Amniotic epithelial cell (primary cell): ENCODE data around the gene MAN2B2.
"Not testable (repeated sequence)": the region's sequence is repeated elsewhere in the genome, so short reads cannot be mapped to it uniquely, and the experiment has no call there.

Experiments used
- DNase-seq: peaks from one replicate; pipeline ENCODE4 v3.0.0-alpha.2; 2010; ENCODE audit warnings: low read depth

MAN2B2 gene

DNA sequence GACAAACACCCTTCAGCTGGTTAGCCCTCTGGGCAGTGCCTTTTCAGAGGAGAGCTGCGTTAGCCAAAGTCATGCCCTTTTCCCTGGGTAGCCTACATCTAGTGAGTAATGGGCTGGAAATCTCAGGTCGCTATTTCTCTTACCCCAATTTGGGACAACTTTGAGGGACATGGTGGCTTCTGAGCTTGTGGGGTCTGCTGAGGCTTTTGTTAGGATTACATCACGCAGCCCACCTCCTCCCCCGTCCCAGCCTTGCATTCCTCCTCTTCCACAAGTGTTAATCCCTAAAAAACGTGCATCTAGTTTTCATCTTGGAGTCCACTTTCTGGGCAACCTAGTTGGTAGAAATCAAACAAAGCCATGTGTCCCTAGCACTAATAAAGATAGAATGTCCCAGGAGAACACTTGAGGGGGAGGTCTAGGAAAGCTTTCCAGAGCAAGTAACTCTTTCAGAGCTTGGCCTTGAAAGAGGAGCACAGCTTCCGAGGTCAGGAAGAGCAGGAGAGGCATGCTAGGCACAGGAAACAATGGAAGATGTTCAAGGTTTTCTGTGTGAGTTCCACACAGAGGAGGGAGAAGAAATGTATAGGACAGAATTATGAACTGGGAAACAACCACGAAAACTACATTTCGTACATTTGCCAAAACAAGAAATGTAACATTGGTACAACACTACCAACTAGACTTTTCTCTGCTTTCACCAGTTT, 68.3 kb downstream of the MAN2B2 start:
- no peak for DNase-seq

DNA sequence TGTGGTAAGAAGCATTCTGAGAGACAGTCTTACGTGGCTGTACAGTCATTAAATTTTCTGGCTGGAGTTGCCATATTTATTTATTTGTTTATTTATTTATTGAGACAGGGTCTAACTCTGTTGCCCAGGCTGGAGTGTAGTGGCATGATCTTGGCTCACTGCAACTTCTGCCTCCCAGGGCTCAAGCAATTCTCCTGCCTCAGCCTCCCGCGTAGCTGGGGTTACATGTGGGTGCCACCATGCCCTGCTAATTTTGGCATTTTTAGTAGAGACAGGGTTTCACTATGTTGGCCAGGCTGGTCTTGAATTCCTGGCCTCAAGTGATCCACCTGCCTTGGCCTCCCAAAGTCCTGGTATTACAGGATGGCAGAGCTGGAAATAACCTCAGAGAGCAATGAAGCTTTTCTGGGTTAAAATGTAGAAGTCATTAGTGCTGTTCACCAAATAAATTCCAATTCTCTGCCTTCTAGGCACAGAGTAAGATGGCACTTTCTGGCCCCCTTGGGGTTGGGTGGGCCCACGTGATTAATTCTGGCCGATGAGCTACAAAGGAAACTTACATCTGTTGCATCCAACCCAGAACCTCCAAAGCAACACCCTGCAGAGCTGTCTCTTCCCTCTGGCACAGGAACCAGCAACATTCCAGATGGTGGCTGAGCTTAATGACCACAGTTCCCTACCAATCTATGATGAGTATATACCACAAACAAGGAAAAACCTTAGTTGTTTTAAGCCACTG, 70.0 kb downstream of the MAN2B2 start:
- DNase-seq, result no peak

DNA sequence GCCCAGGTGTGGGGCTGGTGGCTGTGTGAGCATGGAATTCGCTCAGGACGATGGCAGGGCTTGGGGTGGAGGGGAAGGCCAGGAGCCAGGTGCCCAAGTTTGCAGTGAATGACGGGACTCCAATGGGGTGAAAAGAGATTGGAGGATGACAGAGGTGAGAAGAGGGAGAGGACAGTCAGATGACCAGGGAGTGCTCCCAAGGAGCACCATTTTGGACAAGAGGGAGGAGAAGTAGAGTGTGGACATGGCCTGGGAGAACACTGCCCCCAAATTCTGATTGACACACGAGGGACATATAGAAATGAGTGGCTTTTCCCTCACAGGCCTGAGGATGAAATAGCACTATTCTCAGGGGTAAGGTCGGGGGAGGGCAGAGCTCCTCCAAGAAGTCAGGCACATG, 72.2 kb downstream of the MAN2B2 start:
- DNase-seq, result no peak

DNA sequence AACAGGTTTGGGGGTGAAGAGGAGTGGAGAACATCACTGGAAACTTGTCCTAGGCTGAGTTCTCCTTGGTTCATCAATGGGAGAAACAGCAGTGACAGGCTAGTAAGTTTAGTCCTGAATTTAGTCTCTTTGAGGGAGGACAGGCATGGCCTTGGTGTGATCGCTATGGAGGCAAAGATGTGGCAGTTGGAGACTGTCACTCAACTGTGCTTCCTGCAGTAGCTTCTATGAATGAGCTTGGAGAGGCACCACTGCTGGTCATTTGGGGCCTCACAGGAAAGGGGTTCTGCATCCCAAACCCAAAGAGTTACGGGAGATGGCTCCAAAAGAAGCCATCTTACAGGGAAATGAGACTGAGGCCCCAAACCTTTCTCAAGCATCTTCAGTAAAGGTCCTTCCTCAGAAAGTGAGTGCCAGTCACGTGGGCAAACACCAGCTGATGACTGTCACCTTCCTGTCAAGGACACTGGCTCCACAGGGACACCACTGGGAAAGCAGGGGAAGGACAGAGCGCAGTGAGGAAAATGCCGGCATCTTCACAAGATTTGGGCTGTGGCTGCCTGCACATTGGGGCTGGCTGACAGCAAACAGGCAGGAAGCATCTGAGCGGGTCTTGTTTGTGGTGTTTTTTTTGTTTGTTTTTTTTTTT, 72.7 kb downstream of the MAN2B2 start:
- no peak for DNase-seq

DNA sequence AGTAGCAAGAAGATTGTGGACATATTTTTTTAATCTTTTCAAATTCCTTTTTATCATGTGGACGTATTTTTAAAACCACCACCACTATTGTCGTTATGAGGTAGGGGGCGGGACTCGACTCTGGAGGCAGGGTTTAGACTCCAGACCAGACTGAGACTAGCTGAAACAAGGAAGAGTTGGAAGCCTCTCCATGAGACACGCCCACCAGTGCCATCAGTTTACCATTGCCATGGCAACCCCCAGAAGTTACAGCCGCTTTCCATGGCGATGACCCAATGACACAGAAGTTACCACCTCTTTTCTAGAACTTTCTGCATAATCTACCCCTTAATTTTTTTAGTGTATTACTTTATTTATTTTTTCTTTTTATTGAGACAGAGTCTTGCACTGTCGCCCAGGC, 74.2 kb downstream of the MAN2B2 start:
- DNase-seq, result no peak

DNA sequence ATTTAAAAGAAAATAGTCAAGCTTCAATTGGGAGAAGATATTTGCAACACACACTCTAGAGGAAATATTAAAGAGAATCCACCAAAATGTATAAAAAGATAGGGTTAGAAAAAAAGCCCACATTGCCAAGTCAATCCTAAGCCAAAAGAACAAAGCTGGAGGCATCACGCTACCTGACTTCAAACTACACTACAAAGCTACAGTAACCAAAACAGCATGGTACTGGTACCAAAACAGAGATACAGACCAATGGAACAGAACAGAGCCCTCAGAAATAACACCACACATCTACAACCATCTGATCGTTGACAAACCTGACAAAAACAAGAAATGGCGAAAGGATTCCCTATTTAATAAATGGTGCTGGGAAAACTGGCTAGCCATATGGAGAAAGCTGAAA, 79.2 kb downstream of the MAN2B2 start:
- not testable (repeated sequence) for DNase-seq

DNA sequence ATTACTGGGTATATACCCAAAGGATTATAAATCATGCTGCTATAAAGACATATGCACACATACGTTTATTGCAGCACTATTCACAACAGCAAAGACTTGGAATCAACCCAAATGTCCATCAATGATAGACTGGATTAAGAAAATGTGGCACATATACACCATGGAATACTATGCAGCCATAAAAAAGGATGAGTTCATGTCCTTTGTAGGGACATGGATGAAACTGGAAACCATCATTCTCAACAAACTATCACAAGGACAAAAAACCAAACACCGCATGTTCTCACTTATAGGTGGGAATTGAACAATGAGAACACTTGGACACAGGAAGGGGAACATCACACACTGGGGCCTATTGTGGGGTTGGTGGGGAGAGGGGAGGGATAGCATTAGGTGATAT, 80.3 kb downstream of the MAN2B2 start:
- DNase-seq, result not testable (repeated sequence)

DNA sequence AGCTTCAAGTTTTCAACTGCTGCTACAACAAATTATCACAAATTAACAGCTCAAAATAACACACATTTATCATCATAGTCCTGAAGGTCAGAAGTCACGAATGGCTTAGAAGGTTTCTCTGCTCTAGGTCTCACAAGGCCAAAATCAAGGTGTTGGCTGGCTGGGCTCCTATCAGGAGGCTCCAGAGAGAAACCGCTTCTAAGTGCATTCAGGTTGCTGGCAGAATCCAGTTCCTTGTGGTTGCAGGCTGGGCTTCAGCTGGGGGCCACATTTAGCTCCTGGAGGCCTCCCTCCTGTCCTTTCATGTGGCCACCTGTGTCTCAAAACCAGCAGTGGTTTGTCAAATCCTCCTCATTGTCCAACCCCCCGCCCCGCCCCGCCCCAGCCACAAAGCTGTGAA, 80.9 kb downstream of the MAN2B2 start:
- no peak for DNase-seq

DNA sequence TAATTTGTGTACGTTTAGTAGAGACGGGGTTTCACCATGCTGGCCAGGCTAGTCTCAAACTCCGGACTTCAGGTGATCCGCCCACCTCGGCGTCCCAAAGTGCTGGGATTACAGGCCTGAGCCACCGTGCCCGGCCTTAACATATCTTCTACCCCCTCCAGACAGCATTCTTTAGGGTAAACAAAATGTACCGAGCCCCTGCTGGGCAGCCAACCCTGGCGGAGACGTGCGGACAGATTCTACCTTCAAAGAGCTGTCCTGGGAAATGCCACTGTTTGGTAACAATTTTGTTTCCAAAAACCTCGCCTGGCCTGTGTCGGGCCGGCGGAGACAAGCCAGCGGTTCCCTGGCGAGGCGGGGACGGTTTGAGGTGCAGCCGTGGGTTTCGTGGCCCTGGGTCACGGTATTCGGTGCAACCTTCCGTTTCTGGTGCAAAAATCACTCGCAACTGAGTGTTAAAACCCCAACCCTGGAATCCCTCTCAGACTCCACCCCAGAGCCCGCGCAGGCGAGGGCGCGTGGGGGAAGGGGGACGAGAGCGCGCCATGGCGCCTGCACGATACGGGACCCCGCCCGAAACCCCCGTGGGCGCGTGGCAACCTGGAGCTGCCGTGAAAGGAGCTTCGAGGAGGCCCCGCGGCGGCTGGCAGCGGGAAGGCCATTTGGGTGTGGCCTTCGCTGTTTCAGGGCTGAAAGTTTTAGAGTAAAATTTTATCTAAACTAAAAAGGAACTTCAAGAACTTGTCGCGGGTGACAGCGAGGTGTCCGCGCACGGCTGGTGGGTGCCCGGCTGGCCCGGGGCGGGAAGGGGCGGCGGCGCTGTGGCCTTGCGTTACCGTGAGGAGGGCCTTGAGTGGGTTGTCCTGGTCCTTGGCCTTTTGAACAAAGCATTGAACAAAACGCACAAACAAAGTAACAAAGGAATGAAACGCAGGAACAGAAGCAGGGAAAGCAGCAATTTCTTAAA, 82.5 kb downstream of the MAN2B2 start:
- no peak for DNase-seq

DNA sequence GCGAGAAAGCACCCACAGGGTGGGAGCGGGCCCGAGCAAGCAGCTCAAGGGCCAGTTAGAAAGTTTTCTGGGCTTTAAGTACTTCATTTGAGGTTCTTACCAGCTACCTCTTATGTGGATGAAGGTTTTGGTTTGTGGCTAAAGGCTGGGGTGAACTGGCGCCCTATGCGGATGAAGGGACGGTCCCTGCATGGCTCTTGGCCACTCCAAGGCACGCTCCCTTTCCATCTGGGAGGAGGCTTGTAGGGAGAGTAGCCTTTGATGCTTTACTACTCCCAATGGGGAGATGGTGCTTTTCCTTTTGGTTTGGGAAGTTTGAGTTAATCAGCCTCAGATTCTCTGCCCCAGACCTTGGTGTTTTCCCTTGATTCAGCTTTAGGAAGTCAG, 83.2 kb downstream of the MAN2B2 start:
- no peak for DNase-seq

DNA sequence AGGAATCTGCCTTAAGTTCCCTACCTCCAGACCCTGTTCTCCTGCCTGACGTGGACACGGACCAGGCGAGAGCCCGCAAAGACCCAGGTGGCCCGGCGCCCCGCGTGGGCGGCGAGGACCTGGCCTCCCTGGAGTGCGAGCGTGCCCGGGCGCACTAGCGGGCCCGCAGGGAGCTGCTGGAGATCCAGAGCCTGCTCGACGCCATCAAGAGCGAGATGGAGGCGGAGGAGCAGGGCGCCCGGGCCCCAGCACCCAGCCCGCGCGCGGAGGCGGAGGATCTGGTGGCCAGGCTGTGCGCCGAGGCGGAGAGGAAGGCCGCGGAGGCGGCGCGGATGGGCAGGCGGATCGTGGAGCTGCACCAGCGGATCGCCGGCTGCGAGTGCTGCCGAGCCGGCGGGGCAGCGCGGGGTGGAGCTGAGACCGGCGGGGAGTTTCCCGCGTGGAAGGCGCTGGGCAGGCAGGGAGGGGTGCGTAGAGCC, 83.6 kb downstream of the MAN2B2 start:
- DNase-seq, result peak; percentile 29

DNA sequence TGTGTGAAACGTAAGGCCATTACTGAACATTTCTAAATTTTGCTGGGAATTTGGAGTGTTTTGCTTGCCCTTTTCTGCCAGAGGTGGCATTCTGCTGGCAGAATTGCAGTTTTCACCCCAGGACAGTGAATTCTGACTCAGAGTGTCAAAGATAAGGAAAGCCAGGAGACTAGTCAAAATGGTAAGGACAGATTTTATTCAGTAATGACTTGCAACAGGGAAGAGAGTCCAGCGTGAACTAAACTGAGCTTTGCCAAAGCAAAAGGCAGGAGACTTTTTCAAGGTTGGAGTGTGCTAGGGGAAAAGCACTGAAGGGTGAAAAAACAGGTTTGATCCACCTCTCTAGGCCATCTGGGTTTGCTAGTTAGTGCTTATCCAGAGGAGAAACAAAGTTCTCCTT, 84.9 kb downstream of the MAN2B2 start:
- DNase-seq, result no peak

DNA sequence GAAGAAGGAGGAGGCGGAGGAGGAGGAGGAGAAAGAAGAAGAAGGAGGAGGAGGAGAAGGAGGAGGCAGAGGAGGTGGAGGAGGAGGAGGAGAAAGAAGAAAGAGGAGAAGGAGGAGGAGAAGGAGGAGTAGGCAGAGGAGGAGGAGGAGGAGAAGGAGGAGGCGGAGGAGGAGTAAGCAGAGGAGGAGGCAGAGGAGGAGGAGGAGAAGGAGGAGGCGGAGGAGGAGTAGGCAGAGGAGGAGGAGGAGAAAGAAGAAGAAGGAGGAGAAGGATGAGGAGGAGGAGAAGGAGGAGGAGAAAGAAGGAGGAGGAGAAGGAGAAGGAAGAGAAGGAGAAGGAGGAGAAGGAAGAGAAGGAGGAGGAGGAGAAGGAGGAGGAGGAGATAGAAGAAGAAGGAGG, 85.4 kb downstream of the MAN2B2 start:
- DNase-seq, result peak; percentile 51

DNA sequence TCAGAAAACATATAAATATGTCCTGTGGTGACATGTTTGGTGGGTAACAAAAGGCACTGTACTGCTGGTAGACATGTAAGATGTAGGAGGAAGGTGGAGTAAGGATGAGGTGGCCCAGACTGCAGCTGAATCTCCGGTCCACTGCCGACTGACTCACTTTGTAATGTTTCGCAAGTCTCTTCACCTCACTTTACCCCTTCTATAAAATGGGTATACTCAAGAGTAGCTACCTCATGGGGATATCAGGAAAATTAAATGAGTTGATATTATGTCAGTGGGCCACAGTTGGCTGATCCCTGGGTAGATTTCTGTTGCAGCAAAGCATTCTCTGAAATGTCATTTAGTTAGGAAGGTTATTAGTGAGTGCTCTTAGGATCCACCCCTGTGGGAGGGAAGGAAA, 87.6 kb downstream of the MAN2B2 start:
- DNase-seq, result no peak

DNA sequence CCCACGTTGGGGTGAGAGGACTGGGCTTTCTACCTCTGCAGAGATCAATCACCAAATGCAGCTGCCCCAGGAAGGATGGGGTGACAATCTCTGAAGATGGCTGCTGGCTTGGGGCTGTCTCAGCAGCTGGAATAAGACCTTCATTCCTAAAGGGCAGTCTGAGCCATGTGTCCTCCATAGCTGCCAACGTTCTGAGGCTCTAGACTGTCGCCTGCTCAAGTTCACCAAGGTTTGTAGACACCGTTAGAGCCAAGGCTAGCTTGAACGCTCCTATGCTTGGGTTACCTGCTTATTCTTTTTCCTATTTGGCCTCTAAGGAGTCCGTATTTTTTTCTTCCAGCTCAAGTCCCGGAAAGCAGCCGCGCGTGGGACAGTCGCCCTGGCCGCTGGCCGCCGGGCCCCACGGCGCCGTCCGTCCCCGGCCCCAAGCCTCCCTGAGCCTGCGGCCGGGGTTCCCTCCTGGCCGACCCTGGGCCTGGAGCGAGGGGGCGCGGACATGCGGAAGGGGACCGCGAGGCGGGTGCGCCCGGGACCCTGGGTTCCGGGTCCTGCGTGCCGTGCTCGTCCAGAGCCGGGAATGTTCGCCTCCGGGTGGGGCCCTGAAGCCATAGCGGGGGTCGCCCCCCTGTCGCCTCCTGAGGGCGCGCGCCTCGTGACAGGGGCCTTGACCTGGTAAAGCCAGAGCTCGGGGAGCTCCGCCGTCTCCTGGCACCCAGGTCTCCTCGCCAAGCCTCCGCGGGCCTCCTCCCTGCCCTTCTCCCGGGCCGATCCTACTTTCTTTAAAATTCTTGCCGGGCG, 88.8 kb downstream of the MAN2B2 start:
- no peak for DNase-seq

DNA sequence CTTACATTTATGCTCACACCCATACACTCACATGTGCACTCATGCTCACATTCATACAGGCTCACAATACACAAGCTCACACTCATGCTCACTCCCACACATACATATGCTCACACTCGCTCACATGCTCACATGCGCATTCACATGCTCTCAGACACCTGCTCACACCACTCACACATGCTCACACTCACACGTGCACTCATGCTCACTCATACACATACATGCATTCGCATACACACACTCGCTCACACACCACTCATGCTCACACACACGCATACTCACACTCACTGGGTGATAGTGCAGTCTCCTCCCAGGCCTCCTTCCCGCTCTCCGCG, 90.3 kb downstream of the MAN2B2 start:
- no peak for DNase-seq

DNA sequence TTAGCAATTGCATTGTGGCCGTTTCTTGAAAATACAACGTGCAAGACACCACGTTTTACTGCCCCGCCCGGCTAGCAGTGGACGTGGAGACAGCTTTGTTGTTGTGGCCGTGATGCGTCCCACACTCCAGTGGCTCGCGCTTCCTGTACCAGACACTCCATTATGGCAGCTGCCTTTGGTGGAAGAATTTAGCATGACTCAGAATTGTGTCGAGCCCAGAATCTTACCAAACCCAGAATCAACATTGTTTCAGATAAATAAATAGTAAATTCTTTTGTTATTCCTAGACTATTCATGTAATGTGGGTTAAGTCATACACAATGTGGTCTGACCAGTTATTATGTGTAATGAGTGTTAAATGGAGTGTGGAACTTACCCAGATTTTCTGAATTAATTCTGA, 93.4 kb downstream of the MAN2B2 start:
- peak; percentile 38 for DNase-seq

DNA sequence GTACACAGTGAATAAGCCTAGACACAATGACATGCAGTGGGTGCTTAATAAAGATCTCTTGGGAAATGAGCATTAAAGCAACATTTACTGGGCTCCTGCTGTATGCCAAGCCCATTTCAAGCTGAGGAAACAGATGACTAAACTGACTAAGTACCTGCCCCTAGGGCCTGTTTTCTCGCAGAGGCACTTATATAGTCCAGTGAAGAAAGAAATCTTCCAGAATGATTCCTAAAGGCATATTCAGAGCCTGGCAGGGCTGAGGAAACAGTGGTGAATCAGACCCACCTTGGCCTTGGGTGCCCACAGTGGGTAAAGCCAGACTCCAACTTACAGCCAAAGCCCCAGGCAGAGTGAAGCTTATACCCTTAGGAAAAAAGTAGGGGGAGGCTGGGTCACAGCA, 96.7 kb downstream of the MAN2B2 start:
- no peak for DNase-seq

DNA sequence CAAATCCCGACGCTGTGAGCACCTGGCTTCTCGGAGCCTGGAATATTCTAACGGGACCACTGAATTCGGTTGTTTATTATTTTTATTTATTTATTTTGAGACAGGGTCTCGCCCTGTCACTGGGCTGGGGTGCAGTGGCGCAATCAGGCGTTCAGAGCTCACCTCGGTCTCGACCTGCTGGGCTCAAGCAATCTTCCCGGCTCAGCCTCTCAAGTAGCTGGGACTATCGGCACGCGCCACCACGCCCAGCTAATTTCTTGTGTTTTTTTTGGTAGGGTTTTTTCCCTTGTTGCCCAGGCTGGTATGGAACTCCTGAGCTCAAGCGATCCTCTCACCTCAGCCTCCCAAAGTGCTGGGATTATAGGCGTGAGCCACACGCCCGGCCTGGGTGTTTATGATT, 97.1 kb downstream of the MAN2B2 start:
- DNase-seq, result no peak

DNA sequence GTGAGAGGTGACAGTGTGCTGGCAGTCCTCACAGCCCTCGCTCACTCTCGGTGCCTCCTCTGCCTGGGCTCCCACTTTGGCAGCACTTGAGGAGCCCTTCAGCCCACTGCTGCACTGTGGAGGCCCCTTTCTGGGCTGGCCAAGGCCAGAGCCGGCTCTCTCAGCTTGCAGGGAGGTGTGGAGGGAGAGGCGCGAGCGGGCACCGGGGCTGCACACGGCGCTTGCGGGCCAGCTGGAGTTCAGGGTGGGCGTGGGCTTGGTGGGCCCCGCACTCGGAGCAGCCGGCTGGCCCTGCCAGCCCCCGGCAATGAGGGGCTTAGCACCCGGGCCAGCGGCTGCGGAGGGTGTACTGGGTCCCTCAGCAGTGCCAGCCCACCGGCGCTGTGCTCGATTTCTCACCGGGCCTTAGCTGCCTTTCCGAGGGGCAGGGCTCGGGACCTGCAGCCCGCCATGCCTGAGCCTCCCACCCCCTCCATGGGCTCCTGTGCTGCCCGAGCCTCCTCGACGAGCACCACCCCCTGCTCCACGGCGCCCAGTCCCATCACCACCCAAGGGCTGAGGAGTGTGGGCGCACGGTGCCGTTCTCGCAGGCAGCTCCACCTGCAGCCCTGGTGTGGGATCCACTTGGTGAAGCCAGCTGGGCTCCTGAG, 97.7 kb downstream of the MAN2B2 start:
- not testable (repeated sequence) for DNase-seq
